Iris pigment epithelial cell (primary cell): ENCODE measurements around the gene UBE2E2.
"Not testable (repeated sequence)": the region's sequence is repeated elsewhere in the genome, so short reads cannot be mapped to it uniquely, and the experiment has no call there.

Experiments
- DNase-seq: peaks from one replicate; pipeline ENCODE4 v3.0.0-alpha.2; 2011; ENCODE audit warnings: low read depth

The UBE2E2 gene

DNA sequence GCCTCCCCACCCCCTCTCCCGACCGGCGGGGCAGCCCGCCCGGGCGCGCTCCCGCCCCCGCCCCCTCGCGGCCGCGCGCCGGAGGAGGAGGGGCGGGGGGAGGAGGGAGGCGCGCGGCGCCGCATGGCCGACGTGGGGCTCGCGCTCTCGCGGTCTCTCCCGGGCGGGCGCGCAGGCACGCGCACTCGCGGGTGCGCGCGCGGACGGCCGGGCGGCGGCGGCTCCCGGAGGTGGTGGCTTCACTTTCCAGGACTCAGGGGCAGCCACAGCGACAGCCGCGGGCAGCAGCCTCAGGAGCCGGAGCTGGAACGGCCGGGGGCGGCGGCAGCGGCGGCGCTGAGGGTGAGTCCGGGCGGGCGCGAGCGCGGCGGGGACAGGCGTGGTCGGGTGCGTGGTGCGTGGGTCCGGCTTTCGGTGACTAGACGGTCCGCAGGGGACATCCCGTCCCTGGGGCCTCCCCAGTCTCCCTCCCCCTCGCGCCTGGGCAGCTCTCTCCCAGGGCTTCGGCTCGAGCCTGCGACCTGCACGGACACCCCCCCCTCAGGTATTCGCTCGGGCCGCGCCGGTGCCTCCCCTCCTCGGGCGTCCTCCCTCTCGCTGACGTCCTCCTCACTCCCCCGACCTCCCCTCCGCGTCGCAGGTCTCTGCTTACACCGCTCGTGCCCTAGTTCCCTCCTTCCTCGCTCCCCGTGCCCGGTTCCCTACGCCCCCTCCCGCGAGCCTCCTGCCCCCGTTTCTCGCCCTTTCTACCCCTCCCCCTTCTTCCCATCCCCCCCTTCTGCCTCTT is at the start of gene UBE2E2:
UBE2E2 (plus strand) TSS at position 407 of the 787 bp plus-strand sequence.
- peak; percentile 70 for DNase-seq

DNA sequence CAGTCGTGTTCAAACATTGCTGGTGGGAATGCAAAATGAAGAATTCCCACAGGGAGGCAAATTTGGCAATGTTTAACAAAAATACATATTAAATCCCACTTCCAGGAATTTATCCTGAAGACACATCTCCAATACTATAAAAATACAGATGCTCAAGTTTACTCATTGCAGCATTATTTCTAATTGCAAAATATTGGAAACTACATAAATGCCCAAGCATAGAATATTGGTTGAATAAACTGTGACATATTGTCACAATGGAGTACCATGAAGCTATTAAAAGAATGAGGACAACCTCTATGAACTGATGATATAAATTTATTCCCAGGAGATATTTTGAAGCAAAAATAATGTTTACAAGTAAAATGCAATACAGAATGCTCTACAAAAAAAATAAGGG is 49.7 kb upstream of the UBE2E2 start:
- DNase-seq: no peak

DNA sequence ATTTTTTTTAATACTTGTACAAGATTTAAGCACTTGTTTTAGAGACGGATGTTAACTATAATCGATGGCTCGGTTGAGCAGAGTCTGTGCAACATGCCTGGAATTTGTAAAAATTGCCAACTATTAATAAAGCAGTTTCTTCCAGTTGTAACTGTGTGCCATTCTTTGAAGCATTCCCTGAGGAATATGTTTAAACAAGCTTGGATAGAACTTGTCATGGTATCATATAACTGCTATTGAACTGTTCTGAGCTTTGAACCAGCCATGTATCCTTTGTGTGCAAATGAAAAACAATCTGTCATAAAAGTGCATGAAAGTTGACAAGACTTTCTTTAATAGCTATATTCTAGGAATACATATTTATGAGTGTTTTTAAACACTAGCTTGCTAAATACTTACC is 45.8 kb upstream of the UBE2E2 start:
- DNase-seq: no peak

DNA sequence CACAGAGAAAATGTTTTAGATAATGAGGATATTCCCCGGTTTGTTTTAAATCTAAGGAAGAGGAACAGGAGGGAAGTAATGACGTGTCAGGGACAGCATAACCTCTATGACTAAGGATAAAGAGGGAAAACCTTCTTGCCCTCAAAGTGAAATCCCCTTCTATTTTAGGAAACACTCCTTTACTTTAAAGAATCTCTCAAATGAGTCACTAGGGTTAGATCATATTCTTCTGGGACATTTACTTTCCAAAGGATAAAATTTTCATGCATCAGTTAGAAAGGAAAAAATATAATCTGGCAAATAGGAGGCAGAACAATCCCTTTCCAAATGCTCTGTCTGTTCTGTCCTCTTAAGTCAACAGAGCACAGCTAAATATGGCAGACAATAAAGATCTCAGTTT is 43.2 kb upstream of the UBE2E2 start:
- DNase-seq: peak; percentile 81

DNA sequence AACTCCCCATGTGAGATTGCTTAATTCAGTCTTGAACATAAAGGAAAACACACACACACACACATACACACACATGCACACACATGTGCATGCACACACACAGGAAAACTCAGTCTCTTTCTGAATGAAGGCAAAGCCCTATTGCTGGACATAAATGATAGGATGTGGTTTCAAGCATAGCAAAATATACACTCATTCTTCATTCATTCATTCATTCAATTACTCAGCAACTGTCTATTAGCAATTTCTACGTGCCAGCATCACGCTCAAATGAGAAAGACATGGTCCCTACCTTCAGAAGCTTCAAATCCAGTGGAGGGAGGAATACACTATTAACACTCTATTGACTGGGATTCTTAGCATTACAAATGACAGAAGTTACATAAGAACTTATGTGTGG is 41.8 kb upstream of the UBE2E2 start:
- DNase-seq: no peak

DNA sequence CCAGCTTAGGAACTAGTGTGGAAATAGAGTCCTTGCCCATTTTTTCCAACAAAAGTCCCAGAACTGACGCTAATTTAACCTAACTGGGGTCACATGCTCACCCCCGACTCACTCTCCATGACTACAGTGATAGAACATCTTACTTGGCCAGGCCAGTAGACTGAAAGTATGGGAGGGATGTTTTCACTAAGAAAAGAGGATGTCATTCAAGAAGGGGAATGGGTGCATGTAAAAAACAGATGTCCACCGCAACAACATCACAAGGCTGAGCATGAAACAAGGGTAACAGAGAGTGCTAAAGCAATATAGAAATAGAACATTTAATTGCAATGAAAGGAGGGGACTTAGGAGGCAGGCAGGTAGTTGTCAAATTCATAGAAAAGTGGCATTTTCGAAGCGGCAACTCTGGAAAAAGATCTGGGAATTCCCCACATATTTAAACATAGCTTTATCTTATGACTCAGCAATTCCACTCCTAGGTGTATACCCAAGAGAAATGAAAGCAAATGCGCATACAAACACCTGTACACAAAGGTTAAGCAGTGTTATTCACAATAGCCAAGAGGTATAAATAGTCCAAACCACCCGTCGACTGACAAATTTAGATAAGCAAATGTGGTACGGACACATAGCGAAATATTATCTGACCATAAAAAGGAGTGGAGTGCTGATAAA is 41.1 kb upstream of the UBE2E2 start:
- peak; percentile 45 for DNase-seq

DNA sequence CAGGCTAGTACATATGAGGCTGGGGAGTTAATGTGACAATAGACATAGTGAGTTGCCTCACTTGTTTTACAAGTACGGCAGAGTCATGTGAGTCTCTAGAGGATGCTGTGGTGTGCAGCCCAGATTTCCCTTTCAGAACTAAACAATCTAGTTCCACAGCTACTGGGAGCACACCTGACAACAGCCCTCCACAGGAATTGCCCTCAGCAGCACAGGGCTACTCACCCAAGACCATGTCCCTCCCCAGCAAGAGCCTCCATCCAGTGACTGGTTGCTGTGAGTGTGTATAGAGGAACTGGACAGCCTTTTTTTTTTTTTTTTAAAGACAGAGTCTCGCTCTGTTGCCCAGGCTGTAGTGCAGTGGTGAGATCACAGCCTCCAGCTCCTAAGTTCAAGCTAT is 40.2 kb upstream of the UBE2E2 start:
- no peak for DNase-seq

DNA sequence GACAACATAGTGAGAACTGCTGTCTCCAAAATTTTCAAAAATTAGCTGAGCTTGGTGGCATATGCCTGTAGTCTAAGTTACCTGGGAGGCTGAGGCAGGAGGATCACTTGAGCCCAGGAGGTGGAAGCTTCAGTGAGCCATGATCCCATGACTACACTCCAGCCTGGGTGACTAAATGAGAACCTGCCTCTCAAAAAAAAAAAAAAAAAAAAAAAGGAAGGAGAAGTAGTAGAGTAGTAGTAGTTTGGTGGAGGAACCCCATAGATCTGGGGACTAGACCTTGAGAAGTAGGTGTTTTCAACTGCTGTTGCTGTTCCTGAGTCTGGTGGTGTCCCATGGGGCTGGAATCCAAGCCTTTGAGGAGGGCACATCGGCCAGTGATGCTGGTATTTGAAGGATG is 38.4 kb upstream of the UBE2E2 start:
- no peak for DNase-seq

DNA sequence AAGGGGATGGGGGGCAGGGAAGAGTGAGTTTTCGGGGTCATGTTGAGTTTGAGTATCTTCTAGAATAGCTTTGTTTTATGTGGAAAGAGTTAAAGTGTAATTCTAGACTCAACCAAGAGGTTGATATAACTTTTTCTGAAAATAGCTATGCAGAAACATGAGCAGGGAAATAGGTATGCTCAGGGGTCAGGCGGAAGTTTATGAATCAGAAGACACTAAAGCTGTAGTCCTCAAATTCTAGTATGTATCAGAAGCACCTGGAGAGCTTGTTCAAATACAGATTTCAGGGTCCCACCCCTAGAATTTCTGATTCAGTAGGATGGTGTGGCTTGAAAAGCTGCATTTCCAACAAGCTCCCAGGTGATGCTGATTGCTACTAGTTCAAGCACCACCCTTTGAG is 37.6 kb upstream of the UBE2E2 start:
- peak; percentile 11 for DNase-seq

DNA sequence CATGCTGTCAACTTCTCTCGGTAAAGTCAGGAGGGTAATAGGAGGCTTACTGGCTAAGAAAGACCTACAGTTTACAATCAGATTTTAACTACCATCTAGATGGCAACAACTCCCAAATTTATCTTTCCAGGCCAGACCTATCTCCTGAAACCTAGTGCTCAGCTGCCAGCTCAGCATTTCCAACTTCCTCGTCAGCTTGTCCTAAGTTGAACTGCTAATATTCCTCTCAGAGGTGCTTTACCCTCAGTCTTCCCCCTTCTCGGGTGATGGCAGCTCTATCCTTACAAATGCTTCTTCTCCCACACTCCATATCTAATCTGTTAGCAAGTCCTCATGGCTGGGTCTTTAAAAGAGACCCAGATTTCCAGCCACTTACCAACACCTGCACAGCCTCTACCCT is 36.9 kb upstream of the UBE2E2 start:
- DNase-seq: no peak

DNA sequence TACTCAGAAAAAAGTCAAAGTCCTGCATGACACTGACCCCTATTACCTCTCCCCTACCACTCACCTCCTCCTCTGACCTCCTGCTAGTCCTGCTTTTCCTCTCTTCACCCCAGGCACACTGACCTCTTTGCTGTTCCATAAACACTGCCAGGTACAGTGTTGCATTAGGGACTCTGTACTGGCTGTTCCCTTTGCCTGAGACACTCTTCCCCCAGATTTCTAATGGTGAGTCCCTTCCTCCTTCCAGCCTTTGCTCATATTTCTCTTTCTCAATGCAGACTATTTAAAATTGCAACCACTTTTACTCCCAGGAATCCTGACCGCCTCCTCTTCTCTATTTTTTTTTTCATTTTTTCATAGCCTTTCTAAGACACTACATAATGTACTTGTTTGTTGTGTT is 36.3 kb upstream of the UBE2E2 start:
- DNase-seq: no peak

DNA sequence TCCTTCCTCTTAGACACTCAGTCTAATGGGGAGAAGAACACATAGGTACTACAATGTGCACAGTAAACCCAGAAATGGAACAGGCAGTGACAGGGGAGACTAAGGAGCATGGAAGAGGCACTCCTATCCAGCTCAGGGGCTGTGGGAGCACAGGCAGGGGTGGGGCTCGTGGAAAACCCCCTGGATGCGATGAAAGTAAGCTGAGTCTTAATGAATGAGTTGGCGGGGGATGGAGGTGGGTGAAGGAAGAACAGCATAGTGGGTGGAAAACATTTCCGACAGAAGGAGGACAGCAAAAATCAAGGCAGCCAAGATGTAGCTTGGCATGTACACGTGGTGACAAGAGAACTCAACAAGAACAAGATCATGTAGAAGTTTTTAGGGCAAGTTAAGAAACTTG is 33.6 kb upstream of the UBE2E2 start:
- no peak for DNase-seq

DNA sequence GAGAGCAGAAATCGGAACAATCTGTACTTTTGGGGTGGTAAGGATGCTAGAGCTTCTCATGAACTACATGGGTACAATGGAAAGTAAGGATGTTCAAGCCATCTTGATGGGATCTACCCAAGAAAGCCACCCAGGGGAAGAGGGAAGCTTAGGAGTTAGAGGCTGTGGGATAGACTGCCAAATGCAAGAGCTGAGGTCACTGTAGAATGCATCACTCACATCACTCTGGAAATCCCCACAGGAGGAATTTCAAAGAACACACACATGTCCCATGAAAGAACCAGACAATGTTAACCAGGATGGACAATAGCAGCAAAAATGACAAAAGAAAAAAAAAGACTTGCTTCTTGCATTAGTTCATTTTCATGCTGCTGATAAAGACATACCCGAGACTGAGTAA is 32.8 kb upstream of the UBE2E2 start:
- peak; percentile 42 for DNase-seq

DNA sequence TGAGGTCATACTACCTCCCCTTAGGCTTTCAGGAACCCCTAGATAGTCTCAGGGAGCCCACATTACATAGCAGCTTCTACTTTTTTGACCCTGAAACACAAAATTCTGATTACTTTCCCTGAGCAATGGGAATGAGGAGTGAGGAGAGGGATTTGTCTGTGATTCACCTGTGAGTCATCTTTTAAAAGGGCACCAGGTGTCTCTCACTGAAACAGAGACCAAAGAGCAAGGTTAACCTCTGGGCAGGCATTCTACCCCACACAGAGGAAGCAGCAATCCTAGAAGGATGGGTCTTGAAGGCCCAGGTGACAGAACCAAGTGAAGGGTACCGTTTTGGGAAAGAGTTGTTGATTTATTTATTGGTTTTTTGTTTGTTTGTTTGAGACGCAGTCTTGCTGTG is 31.1 kb upstream of the UBE2E2 start:
- DNase-seq: no peak

DNA sequence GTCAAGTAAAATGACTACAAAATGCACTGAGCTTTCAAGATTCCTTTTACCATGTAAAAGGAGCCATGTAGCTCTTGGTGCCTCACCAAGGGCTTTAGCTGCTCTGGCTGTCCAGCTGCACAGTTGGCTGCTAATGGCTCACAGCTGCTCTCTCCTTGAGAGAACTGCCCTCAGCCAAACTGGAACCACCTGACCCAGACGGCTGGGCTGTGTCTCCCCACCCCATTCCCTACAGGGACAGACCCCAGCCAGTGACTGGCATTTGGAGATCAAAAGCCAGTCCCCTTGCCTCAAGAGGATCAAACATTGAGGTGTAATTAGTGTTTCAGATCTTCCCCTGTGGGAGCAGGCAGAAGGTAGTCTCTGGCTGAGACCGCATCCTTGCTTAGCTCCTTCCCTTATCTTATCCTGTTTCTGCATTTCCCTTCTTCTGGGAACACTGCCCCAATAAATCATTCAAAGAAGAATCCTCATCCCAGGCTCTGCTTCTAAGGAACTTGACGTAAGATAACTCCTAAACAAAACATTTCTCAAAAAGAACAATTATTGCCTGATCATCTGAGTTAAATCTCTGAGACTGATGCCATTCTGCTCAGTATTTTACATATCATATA is 28.6 kb upstream of the UBE2E2 start:
- DNase-seq: no peak

DNA sequence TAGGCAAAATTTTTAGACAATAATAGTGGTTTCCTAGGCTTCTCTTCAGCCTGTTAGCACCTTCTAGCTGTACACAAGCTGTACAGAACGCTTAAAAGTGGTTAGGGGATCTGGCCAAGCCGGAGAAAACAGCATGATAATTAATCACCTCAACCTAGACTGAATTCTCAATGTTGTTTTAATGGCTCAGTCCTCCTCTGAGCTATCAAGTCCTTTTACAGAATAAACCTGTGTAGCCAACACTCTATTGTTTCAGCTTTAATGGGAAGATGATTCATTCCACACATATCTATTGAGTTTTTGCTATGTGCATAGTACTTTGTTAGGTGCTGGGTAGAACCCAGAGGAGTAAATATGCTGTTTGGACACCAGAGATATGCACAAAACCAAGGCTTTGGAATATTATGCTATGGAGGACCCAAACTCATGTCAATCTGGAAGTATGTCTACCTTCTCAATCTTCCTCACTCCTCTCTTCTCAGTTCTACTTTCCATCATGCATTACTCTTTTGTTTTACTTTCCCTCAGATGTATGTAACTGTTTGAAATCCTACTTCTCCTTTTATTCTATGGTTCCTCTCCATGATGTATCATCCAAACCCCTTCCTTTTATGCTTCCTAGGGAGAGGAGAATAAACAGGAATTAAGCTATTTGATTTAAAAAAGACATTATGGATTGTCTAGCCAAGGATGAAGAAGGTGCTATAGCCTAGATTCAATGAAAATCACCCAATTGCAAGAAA is 27.6 kb upstream of the UBE2E2 start:
- no peak for DNase-seq

DNA sequence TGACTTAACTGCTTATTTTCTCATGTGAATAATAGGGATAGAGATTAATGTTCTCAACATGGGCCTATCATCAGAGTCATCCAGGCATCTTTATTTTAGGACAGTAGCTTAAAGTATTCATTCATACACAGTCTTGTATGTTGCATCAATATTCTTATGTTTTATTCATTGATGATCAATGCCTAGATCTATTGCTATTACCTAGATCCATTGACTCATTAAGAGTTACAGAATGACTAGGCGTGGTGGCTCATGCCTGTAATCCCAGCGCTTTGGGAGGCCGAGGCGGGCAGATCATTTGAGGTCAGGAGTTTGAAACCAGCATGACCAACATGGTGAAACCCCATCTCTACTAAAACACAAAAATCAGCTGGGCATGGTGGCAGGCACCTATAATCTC is 26.3 kb upstream of the UBE2E2 start:
- DNase-seq: not testable (repeated sequence)

DNA sequence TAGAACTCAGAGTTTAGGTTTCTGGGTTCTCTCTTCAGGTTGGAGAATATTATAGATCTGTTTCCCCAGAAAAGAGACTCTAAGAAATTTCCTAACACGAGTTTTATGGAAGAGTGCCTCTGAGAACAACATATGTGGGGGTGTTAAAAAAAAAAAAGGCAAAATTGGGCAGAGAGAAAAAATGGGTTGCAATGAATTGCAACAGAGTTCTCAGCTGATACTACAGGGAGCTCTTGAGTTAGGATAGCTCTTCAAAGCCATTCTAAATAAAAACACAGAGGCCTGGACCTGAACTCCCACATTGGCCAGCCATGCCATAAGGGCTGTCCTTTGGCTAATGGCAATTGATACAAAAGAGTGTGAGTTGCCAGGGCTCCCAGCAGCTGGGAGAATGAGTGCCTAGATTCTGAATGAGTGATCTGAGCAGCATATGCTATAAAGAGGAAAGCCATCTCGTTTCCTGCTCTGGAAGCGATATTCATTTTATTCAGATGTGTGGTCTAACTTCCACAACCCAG is 20.1 kb upstream of the UBE2E2 start:
- DNase-seq: no peak

DNA sequence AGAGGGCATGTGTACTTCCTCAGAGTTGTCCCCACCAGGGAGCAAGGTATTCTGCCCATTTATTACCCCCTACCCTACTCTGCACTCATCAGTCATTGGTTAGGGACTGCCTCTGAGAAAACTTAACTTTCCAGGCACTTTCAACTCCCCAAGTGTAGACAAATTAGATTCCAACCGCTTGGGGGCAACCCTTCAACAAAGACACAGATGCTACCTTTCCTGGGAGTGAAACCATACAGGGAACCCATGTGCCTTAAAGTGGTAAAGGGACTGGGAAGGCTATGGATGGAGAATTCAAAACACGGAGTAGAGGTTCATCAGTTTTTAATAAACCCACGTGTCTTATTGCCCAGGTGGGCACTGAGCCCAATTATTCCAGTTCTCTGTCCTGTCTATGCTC is 19.4 kb upstream of the UBE2E2 start:
- DNase-seq: peak; percentile 56

DNA sequence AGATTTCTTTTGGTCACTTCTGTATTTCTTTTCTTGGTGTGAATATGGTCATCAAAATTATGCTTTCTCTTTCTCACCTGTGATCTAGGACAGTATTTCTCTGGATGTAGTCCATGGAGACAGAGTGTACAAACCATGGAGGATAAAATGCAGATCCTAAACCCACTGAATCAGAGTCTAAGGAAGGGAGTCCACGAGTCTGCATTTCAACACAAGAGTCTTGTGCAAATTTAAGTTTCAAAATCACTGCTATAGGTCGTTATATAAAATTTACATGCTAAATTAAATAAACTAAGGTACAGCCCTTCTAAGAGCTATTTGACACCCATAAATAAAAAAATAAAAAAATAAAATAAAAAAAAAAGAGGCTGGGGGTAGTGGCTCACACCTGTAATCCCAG is 17.3 kb upstream of the UBE2E2 start:
- DNase-seq: no peak

DNA sequence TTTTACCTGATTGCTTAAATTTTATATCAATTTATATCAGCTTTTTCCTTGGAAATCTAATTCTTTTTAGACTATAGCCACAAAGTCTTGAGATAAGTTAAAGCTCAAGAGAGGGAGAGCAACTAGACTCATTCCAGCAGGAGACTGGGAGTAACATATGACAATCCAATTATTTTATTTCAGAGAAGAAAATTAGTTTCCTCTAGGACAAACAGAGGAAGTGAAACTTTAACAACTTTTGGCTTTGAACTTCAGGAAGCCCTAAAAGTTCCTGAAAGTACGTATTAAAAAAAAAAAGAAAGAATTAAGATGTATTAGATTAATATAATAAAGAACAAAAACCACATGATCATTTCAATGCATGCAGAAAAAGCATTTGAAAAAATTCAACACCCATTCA is 13.9 kb upstream of the UBE2E2 start:
- no peak for DNase-seq

DNA sequence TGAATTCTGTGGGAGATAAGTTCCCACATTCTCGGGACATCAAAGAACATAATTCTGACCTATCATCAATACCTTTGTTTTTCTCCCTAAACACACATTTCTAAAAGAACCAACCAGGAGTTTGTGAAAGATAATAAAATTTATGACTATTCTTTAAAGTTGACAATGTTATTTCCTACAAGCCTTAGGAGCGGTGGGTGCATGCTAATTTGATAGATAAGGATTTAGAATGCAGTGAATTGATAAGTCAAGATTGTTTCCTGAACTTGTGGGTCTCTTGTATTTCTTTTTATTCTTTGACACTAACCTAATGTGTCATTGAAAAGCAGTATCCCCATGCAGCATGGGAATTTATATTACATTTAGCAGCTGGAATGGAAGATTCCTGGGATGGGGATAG is 10.3 kb upstream of the UBE2E2 start:
- no peak for DNase-seq

DNA sequence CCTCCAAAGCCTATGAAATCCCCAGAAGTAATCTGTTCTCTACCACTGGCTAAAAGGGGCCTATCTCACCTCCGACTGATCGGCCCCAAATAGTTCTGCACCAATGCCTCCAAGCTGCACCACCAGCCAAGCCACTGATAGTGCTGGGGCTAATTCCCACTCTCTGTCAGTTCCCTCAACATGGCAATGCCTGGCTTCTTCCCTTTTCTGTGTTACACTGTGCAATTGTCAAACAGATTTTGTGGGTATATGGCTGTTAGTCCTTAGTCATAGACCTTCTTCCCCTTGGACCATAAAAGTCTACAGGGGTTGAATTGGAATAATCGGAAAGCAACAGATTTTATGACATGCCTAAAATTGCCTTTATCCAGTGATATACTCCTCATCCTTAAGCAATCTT is 9.3 kb upstream of the UBE2E2 start:
- no peak for DNase-seq
